GM20000 (cell line): ENCODE data around the gene PLCB4.

Source experiments
- DNase-seq: peaks from one replicate; pipeline ENCODE4 v3.0.0; 2012; ENCODE audit warnings: low spot score
- CTCF ChIP-seq: IDR thresholded peaks from 2 replicates; pipeline ENCODE4 v1.5.1; 2012; ENCODE audit warnings: mild to moderate bottlenecking, control low read depth; ENCODE audit errors: extremely low read depth, missing control alignments

PLCB4 gene

DNA sequence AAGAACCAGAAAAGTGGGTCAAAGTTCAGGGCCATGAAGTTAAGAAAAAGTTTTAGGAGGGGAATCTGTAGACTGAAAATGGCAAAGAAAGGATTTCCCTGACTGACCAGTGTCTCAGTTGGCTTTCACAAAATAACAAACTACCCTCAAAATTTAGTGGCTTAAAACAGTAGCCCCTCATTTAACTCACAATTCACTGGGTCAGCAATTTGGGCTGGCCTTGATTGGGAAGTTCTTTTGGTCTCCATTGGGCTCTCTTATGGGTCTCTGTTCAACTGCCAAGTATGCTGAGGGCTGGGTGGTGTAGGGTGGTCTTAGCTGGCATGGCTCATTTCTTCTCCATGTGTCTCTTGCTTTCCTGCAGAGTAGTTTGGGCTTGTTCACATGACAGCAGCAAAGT, 161.5 kb downstream of the PLCB4 start:
- TF ChIP-seq CTCF = no peak
- no peak for DNase-seq

DNA sequence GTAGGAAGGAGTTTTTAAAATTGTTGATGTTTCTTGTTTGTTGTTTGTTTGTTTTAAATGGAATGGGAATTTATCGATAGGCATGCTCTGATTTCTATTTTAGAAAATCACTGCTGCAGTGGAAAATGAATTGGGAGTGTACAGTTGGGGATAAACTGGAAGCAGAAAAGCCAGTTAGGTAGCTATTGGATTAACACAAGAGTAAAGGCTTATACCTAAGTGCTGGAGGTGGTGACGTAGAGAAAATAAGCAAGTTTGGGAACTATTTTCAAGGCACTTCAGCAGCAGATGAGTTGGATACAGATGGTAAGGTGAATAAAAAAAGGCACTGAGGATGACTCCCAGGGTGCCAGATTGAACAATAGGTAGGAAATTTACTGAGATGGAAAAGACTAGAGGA, 164.9 kb downstream of the PLCB4 start:
- DNase-seq = no peak
- no peak for TF ChIP-seq CTCF

GRCh38 chr20:9235518-9235917, 166.6 kb downstream of the PLCB4 start:
- TF ChIP-seq CTCF = no peak
- DNase-seq = no peak

GRCh38 chr20:9236458-9236857, 167.6 kb downstream of the PLCB4 start:
- no peak for DNase-seq

DNA sequence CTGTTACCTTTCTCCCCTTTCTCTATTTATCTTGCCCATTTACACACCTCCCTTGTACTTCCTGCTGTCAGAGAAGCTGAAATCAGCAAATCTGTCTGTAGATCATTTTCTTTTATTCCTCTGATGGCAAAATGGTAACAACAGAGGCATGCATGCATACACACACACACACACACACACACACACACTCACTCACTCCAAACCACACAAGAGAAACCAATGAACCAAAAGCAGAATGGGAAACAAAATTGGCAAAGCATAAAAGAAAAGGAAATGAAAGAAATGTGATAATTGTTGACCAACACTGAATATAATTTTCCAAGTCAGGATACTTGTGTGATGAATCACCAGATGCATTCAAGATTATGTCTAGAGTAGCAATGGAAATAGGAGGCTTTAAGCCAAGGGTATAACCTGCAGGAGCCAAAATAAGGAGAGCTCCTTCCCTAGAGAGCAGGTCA, 172.4 kb downstream of the PLCB4 start:
- TF ChIP-seq CTCF = no peak
- DNase-seq = no peak

More at GRCh38 chr20:9236458-9236857, 167.6 kb downstream of the PLCB4 start:
- no peak for TF ChIP-seq CTCF

- TF ChIP-seq CTCF = no peak
- no peak for DNase-seq
Measured at GRCh38 chr20:9241721-9242427, 173.0 kb downstream of the PLCB4 start.

DNA sequence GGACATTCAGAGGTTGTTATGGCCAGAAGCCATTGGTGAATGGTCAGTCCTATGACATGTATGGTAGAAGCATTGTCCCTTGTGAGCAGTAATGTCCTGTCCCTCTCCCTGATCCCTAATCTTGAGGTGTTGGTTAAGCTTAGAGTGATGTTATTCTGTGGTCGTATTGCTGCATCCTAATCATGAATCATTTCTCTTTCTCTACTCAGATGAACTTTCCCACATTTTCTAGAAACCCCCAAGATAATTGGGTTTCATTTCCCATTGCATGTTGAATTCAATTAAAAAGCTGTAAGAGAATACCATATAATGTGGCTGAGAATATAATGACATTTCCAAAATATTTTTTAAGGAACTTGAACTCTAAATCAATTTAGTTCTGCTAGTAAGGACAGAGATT, 175.1 kb downstream of the PLCB4 start:
- no peak for TF ChIP-seq CTCF

More for the DNA sequence above, 175.1 kb downstream of the PLCB4 start:
- no peak for DNase-seq
